SK-N-SH treated with all-trans-retinoic acid at 6 μM for 48 hours (cell line): ENCODE results near the gene STOM.

Experiments
- ARNTL ChIP-seq: fragments of 450-650 bp; formaldehyde crosslinking; IDR thresholded peaks from 2 replicates; pipeline ENCODE4 v1.5.0; 2020; ENCODE audit warnings: low read depth, mild to moderate bottlenecking, moderate library complexity, borderline replicate concordance
- ZFP3 ChIP-seq: fragments of 250-450 bp; sonication (Bioruptor Pico); IDR thresholded peaks from 2 replicates; pipeline ENCODE4 v1.5.0; 2020; ENCODE audit warnings: mild to moderate bottlenecking, moderate library complexity
- TF ChIP-seq, protein P1 (sequence below): fragments of 250-450 bp; sonication (Bioruptor Pico); IDR thresholded peaks from 2 replicates; pipeline ENCODE4 v1.5.1; 2020; ENCODE audit warnings: low read depth, mild to moderate bottlenecking, moderate library complexity

DNA sequence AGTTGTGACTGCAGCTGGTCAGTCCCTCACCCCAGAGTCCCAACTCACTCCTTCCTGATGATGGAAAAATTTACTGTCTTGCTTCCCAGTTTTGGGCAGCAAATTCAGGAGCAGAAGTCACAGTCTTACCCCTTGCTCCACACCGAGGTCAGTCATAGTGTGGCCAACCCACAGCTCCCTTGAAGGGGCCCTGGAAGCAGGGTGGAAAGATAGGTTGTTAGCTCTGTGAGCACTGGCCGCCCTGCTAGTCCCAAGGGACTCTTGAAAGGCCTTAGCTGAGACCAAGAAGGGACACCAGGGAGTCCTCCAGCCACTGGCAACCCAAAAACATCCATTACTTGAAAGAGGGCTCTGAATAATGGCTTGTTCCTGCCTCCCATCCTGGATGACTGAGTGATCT lies 62.1 kb downstream of the STOM start:
- TF ChIP-seq, protein P1, sequence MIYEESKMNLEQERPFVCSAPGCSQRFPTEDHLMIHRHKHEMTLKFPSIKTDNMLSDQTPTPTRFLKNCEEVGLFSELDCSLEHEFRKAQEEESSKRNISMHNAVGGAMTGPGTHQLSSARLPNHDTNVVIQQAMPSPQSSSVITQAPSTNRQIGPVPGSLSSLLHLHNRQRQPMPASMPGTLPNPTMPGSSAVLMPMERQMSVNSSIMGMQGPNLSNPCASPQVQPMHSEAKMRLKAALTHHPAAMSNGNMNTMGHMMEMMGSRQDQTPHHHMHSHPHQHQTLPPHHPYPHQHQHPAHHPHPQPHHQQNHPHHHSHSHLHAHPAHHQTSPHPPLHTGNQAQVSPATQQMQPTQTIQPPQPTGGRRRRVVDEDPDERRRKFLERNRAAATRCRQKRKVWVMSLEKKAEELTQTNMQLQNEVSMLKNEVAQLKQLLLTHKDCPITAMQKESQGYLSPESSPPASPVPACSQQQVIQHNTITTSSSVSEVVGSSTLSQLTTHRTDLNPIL = no peak
- TF ChIP-seq ZFP3 (CRISPR knock-in tag) (no peak), ARNTL (no peak)
